GM23338 (cell line): ENCODE results near the gene NCCRP1. TPM values are rescaled to one million over a fixed set of nuclear protein-coding genes. Genes with fewer than 3 reads are reported as not detected.

Source experiments
- ATAC-seq: fragments of 200-7000 bp; cut with Tn5 transposase; 3 replicates; pipeline ENCODE4 v1.9.1; 2020
- DNase-seq: peaks from one replicate; pipeline ENCODE4 v3.0.0-alpha.2; 2015; ENCODE audit warnings: low spot score
- H2AFZ ChIP-seq: fragments of 200-600 bp; sonication (generic); 2 replicates; pipeline ENCODE4 v1.8.0; 2016; ENCODE audit warnings: antibody characterized with exemption, mild to moderate bottlenecking, moderate library complexity
- H3F3A ChIP-seq: fragments of 200-600 bp; sonication (generic); replicated peaks from 2 replicates; pipeline ENCODE4 v1.8.0; 2017; ENCODE audit warnings: antibody characterized with exemption, mixed run types, low read depth
- H3K27ac ChIP-seq: fragments of 200-600 bp; sonication (generic); 2 replicates; pipeline ENCODE4 v1.6.1; 2016; ENCODE audit warnings: low read depth
- H3K27me3 ChIP-seq: fragments of 200-600 bp; sonication (generic); 2 replicates; pipeline ENCODE4 v1.8.0; 2016; ENCODE audit warnings: mild to moderate bottlenecking, mixed run types, moderate library complexity; ENCODE audit not compliant: insufficient read depth
- H3K36me3 ChIP-seq: fragments of 200-600 bp; sonication (generic); 2 replicates; pipeline ENCODE4 v1.8.0; 2016; ENCODE audit warnings: mild to moderate bottlenecking; ENCODE audit not compliant: insufficient read depth
- H3K4me1 ChIP-seq: fragments of 200-600 bp; sonication (generic); 2 replicates; pipeline ENCODE4 v1.8.0; 2016; ENCODE audit warnings: mild to moderate bottlenecking, moderate library complexity; ENCODE audit not compliant: insufficient read depth
- H3K4me2 ChIP-seq: fragments of 200-600 bp; sonication (generic); 2 replicates; pipeline ENCODE4 v1.7.1; 2017; ENCODE audit warnings: mixed run types
- H3K4me3 ChIP-seq: fragments of 200-600 bp; sonication (generic); 2 replicates; pipeline ENCODE4 v1.6.1; 2016; ENCODE audit warnings: mixed run types
- H3K79me2 ChIP-seq: fragments of 200-600 bp; sonication (generic); replicated peaks from 2 replicates; pipeline ENCODE4 v1.8.0; 2017; ENCODE audit warnings: mild to moderate bottlenecking; ENCODE audit not compliant: insufficient read depth
- H3K9me2 ChIP-seq: fragments of 200-600 bp; sonication (generic); 2 replicates; pipeline ENCODE4 v1.8.0; 2017; ENCODE audit not compliant: insufficient read depth
- H4K20me1 ChIP-seq: fragments of 200-600 bp; sonication (generic); replicated peaks from 2 replicates; pipeline ENCODE4 v1.8.0; 2017; ENCODE audit warnings: mild to moderate bottlenecking; ENCODE audit not compliant: insufficient read depth
- H3K27ac Mint-ChIP-seq: 2 replicates; pipeline ENCODE4 v1.8.0; 2020; ENCODE audit warnings: inconsistent platforms, mild to moderate bottlenecking, moderate library complexity, mixed read lengths
- H3K27me3 Mint-ChIP-seq: 3 replicates; pipeline ENCODE4 v1.8.0; 2022; ENCODE audit warnings: low read depth, mild to moderate bottlenecking, moderate library complexity, mixed read lengths, inconsistent platforms; ENCODE audit not compliant: insufficient read depth, poor library complexity
- H3K36me3 Mint-ChIP-seq: 3 replicates; pipeline ENCODE4 v1.8.0; 2021; ENCODE audit warnings: low read depth, mild to moderate bottlenecking, inconsistent platforms, moderate library complexity, mixed read lengths
- H3K4me1 Mint-ChIP-seq: 3 replicates; pipeline ENCODE4 v1.8.0; 2020; ENCODE audit warnings: mild to moderate bottlenecking, inconsistent platforms, mixed read lengths
- H3K4me3 Mint-ChIP-seq: 3 replicates; pipeline ENCODE4 v1.8.0; 2021; ENCODE audit warnings: moderate library complexity, mild to moderate bottlenecking, inconsistent platforms, mixed read lengths
- H3K9me3 Mint-ChIP-seq: 3 replicates; pipeline ENCODE4 v1.8.0; 2020; ENCODE audit warnings: moderate library complexity, mild to moderate bottlenecking, inconsistent platforms, mixed read lengths
- EZH2 ChIP-seq: fragments of 200-600 bp; sonication (generic); IDR thresholded peaks from one replicate; pipeline ENCODE4 v1.8.0; 2017; ENCODE audit warnings: antibody characterized with exemption, mild to moderate bottlenecking, low read depth; ENCODE audit not compliant: unreplicated experiment
- EZH2phosphoT487 ChIP-seq: fragments of 200-600 bp; sonication (generic); IDR thresholded peaks from one replicate; pipeline ENCODE4 v1.8.1; 2018; ENCODE audit warnings: antibody characterized with exemption; ENCODE audit not compliant: unreplicated experiment
- JUNB ChIP-seq: IDR thresholded peaks from one replicate; pipeline ENCODE4 v1.6.1; 2016; ENCODE audit warnings: antibody characterized with exemption; ENCODE audit not compliant: unreplicated experiment
- NANOG ChIP-seq: IDR thresholded peaks from 2 replicates; pipeline ENCODE4 v1.6.1; 2016; ENCODE audit warnings: antibody characterized with exemption, borderline replicate concordance
- POLR2AphosphoS5 ChIP-seq: IDR thresholded peaks from 2 replicates; pipeline ENCODE4 v1.6.1; 2016; ENCODE audit warnings: antibody characterized with exemption, low read depth
- ZNF331 ChIP-seq: fragments of 250-450 bp; sonication (Bioruptor Pico); IDR thresholded peaks from 2 replicates; pipeline ENCODE4 v1.5.0; 2020; ENCODE audit warnings: low read depth, mild to moderate bottlenecking, moderate library complexity
- polyA plus RNA-seq: library from polyadenylated mRNA; unstranded; fragments of >200 nt; fragmentation: Nextera tagmentation; extraction: Ambion mirVana; gene quantifications from 2 replicates; pipeline ENCODE4 v1.2.1, GENCODE V29; 2016
- total RNA-seq: library from RNA; depleted of rRNA; stranded (reverse); fragments of >200 nt; shearing (Covaris generic); gene quantifications from 2 replicates; pipeline ENCODE4 v1.2.3, GENCODE V29; 2014
- TF ChIP-seq, protein P1 (sequence below): IDR thresholded peaks from one replicate; pipeline ENCODE4 v1.6.1; 2018; ENCODE audit warnings: antibody characterized with exemption; ENCODE audit not compliant: unreplicated experiment
- TF ChIP-seq, protein P2 (sequence below), 2 experiments: fragments of 200-600 bp in 1 of 2; sonication (generic) in 1 of 2; conservative IDR thresholded peaks; 2 replicates each; pipeline versions ENCODE4 v1.5.1 to v1.6.1; 2016 to 2017; ENCODE audit warnings: antibody characterized with exemption in 2 of 2, low read depth in 2 of 2, mild to moderate bottlenecking in 2 of 2, moderate library complexity in 1 of 2
- TF ChIP-seq, protein P3 (sequence below): fragments of 250-450 bp; sonication (Bioruptor Pico); IDR thresholded peaks from 2 replicates; pipeline ENCODE4 v1.5.0; 2020; ENCODE audit warnings: mild to moderate bottlenecking, moderate library complexity

NCCRP1 gene
- total and polyA plus RNA-seq, 2 experiments from 2014 or later = 3.6 to 6.2 TPM

DNA sequence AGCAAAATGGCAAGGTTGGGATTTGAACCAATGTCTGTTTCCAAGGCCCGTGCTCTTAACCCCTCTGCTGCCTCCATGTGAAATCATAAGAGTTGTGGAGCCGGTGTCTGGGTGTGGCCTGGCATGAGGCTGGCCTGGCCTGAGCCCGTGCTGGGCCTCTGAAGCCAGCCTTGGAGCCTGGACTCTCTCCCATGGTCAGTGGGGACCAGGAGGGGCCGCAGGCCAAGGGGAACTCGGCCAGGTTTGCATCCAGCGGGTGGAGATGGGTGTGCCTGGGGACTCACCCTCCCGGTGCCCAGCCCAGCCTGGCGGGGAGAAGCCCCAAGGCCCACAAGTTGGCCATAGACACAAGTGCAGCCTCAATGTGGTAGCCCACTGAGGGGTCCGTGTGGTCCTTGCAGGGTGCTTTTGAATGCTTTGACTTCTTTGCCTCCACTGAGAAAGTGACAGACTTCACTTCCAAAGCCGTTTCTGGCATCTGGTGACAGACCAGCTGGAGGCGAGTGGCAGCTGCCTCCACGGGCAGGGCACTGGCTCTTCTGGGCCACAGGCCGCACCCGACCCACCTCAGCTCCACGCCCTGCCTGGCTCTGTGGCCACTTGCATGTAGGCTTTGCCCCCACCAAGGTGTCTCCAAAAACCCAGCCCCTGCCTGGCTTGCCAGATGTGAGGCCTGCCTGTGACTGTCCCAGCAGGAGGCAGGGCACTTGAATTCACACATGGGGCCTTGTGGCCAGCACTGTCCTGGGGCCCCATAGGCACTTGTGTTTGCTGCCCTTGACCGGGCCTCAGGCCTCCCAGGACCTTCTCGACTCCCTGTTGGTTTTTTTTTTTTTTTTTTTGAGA lies 26.2 kb upstream of the NCCRP1 start (continued):
- TF ChIP-seq, protein P1, sequence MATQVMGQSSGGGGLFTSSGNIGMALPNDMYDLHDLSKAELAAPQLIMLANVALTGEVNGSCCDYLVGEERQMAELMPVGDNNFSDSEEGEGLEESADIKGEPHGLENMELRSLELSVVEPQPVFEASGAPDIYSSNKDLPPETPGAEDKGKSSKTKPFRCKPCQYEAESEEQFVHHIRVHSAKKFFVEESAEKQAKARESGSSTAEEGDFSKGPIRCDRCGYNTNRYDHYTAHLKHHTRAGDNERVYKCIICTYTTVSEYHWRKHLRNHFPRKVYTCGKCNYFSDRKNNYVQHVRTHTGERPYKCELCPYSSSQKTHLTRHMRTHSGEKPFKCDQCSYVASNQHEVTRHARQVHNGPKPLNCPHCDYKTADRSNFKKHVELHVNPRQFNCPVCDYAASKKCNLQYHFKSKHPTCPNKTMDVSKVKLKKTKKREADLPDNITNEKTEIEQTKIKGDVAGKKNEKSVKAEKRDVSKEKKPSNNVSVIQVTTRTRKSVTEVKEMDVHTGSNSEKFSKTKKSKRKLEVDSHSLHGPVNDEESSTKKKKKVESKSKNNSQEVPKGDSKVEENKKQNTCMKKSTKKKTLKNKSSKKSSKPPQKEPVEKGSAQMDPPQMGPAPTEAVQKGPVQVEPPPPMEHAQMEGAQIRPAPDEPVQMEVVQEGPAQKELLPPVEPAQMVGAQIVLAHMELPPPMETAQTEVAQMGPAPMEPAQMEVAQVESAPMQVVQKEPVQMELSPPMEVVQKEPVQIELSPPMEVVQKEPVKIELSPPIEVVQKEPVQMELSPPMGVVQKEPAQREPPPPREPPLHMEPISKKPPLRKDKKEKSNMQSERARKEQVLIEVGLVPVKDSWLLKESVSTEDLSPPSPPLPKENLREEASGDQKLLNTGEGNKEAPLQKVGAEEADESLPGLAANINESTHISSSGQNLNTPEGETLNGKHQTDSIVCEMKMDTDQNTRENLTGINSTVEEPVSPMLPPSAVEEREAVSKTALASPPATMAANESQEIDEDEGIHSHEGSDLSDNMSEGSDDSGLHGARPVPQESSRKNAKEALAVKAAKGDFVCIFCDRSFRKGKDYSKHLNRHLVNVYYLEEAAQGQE = no peak
- TF ChIP-seq EZH2phosphoT487 = no peak
- no peak for TF ChIP-seq JUNB
- no peak for TF ChIP-seq POLR2AphosphoS5

DNA sequence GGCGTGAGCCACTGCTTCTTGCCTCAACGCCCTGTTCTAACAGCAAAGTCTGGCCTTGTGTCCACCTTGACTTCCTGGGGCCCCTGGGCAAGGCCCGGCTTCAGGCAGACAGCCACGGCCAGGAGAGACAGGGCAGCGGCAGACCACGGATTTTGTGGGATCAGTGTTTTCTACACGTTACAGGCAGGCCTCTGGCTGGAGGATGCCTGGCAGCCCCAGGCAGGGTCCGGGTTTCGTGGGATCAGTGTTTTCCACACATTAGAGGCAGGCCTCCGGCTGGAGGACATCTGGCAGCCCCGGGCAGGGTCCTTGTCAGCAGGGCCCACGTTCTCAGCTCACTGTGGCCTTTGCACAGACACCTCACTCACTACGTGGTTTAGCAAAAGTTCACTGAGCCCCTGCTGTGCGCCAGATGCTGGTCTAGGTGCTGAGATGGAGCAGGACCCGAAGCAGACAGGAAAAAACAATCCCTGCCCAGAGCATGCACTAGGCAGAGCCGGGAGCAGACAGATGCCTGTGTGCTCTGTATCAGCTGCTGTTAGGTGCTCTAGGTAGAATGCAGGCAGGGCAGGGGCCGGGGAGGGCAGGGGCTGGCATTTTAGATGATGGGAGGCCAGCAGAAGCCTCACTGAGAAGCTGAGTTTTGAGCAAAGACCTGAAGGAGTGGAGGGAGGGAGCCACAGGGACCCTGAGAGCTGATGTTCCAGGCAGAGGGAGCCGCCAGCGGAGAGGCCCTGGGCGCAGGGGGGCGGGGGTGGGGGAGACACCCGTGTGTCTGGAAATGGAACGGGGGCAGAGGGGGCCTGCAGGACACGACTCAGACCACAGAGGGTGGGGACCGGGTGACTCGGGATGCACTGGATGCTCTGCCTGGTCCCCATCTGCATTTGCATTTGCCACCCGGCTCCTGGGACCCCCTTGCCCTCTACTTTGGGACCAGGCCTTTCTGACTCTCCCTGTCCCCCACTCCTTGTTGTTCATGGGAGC lies 25.0 kb upstream of the NCCRP1 start:
- no peaks in the 10 kb centered on the region for H3F3A ChIP-seq
- no peaks in the 10 kb centered on the region; the same call in 1 of the 2 replicates for H4K20me1 ChIP-seq
- Mint-ChIP-seq H3K27ac (no peak overlapping the region), H3K4me1 (peaks cover 19% of the 10 kb centered on the region), H3K27me3 (peaks cover 3% of the 10 kb centered on the region), H3K9me3 (no peaks in the 10 kb centered on the region), H3K4me3 (no peak overlapping the region), H3K36me3 (peaks cover 5% of the 10 kb centered on the region; the same call in 2 of the 3 replicates)
- H3K4me2 ChIP-seq = no peak overlapping the region
- no peak overlapping the region for H3K4me3 ChIP-seq
- H3K4me1 ChIP-seq = peaks cover 12% of the 10 kb centered on the region; the same call in 1 of the 2 replicates
- H3K27ac ChIP-seq = no peak overlapping the region
- H3K79me2 ChIP-seq = no peaks in the 10 kb centered on the region
- H2AFZ ChIP-seq = no peak overlapping the region
- H3K36me3 ChIP-seq = no peaks in the 10 kb centered on the region; the same call in 1 of the 2 replicates
- no peak for ATAC-seq
- no peaks in the 10 kb centered on the region for H3K27me3 ChIP-seq
- no peak for DNase-seq
- no peaks in the 10 kb centered on the region for H3K9me2 ChIP-seq
- TF ChIP-seq JUNB = no peak
- no peak for TF ChIP-seq EZH2
- TF ChIP-seq ZNF331 (CRISPR knock-in tag) = no peak
- TF ChIP-seq, protein P2, sequence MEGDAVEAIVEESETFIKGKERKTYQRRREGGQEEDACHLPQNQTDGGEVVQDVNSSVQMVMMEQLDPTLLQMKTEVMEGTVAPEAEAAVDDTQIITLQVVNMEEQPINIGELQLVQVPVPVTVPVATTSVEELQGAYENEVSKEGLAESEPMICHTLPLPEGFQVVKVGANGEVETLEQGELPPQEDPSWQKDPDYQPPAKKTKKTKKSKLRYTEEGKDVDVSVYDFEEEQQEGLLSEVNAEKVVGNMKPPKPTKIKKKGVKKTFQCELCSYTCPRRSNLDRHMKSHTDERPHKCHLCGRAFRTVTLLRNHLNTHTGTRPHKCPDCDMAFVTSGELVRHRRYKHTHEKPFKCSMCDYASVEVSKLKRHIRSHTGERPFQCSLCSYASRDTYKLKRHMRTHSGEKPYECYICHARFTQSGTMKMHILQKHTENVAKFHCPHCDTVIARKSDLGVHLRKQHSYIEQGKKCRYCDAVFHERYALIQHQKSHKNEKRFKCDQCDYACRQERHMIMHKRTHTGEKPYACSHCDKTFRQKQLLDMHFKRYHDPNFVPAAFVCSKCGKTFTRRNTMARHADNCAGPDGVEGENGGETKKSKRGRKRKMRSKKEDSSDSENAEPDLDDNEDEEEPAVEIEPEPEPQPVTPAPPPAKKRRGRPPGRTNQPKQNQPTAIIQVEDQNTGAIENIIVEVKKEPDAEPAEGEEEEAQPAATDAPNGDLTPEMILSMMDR (conservative IDR thresholded peaks at IDR 0.05; ENCODE audit: low read depth in 2 of 2) = no peak
- TF ChIP-seq NANOG = no peak
- TF ChIP-seq, protein P3, sequence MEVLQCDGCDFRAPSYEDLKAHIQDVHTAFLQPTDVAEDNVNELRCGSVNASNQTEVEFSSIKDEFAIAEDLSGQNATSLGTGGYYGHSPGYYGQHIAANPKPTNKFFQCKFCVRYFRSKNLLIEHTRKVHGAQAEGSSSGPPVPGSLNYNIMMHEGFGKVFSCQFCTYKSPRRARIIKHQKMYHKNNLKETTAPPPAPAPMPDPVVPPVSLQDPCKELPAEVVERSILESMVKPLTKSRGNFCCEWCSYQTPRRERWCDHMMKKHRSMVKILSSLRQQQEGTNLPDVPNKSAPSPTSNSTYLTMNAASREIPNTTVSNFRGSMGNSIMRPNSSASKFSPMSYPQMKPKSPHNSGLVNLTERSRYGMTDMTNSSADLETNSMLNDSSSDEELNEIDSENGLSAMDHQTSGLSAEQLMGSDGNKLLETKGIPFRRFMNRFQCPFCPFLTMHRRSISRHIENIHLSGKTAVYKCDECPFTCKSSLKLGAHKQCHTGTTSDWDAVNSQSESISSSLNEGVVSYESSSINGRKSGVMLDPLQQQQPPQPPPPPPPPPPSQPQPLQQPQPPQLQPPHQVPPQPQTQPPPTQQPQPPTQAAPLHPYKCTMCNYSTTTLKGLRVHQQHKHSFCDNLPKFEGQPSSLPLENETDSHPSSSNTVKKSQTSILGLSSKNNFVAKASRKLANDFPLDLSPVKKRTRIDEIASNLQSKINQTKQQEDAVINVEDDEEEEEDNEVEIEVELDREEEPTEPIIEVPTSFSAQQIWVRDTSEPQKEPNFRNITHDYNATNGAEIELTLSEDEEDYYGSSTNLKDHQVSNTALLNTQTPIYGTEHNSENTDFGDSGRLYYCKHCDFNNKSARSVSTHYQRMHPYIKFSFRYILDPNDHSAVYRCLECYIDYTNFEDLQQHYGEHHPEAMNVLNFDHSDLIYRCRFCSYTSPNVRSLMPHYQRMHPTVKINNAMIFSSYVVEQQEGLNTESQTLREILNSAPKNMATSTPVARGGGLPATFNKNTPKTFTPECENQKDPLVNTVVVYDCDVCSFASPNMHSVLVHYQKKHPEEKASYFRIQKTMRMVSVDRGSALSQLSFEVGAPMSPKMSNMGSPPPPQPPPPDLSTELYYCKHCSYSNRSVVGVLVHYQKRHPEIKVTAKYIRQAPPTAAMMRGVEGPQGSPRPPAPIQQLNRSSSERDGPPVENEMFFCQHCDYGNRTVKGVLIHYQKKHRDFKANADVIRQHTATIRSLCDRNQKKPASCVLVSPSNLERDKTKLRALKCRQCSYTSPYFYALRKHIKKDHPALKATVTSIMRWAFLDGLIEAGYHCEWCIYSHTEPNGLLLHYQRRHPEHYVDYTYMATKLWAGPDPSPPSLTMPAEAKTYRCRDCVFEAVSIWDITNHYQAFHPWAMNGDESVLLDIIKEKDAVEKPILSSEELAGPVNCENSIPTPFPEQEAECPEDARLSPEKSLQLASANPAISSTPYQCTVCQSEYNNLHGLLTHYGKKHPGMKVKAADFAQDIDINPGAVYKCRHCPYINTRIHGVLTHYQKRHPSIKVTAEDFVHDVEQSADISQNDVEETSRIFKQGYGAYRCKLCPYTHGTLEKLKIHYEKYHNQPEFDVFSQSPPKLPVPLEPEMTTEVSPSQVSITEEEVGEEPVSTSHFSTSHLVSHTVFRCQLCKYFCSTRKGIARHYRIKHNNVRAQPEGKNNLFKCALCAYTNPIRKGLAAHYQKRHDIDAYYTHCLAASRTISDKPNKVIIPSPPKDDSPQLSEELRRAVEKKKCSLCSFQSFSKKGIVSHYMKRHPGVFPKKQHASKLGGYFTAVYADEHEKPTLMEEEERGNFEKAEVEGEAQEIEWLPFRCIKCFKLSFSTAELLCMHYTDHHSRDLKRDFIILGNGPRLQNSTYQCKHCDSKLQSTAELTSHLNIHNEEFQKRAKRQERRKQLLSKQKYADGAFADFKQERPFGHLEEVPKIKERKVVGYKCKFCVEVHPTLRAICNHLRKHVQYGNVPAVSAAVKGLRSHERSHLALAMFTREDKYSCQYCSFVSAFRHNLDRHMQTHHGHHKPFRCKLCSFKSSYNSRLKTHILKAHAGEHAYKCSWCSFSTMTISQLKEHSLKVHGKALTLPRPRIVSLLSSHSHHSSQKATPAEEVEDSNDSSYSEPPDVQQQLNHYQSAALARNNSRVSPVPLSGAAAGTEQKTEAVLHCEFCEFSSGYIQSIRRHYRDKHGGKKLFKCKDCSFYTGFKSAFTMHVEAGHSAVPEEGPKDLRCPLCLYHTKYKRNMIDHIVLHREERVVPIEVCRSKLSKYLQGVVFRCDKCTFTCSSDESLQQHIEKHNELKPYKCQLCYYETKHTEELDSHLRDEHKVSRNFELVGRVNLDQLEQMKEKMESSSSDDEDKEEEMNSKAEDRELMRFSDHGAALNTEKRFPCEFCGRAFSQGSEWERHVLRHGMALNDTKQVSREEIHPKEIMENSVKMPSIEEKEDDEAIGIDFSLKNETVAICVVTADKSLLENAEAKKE (CRISPR knock-in tag) = no peak
- no peak for TF ChIP-seq POLR2AphosphoS5
